H1 (cell line): ENCODE results near the gene TRIM38. TPM values are rescaled to one million over a fixed set of nuclear protein-coding genes. Genes with fewer than 3 reads are reported as not detected.

ENCODE experiments used
- CHD2 ChIP-seq: IDR thresholded peaks from 2 replicates; pipeline ENCODE4 v1.6.1; 2012; ENCODE audit warnings: low read length, improper control_type of control experiment
- CHD7 ChIP-seq: fragments of 300-600 bp; sonication (generic); IDR thresholded peaks from 2 replicates; pipeline ENCODE4 v1.7.1; 2012; ENCODE audit warnings: low read length, moderate library complexity, mild to moderate bottlenecking, inconsistent platforms; ENCODE audit not compliant: insufficient replicate concordance
- E2F6 ChIP-seq: IDR thresholded peaks from 2 replicates; pipeline ENCODE4 v1.6.1; 2012; ENCODE audit warnings: inconsistent platforms
- JUND ChIP-seq: IDR thresholded peaks from 2 replicates; pipeline ENCODE4 v1.6.1; 2011; ENCODE audit warnings: mild to moderate bottlenecking, improper control_type of control experiment, low read length
- KDM1A ChIP-seq: fragments of 200-600, 300-600 bp; sonication (generic); IDR thresholded peaks from 2 replicates; pipeline ENCODE4 v1.7.1; 2016; ENCODE audit warnings: mild to moderate bottlenecking, low read length, borderline replicate concordance
- KDM4A ChIP-seq: IDR thresholded peaks from one replicate; pipeline ENCODE4 v1.7.1; 2012; ENCODE audit warnings: low read depth, mild to moderate bottlenecking, moderate library complexity, low read length, inconsistent platforms; ENCODE audit not compliant: severe bottlenecking
- MAFK ChIP-seq: IDR thresholded peaks from 2 replicates; pipeline ENCODE4 v1.6.1; 2012; ENCODE audit warnings: low read depth, mild to moderate bottlenecking, improper control_type of control experiment, low read length
- PHF8 ChIP-seq: fragments of 200-600 bp; sonication (generic); conservative IDR thresholded peaks from 2 replicates; pipeline ENCODE4 v1.7.1; 2012; ENCODE audit warnings: low read depth, mild to moderate bottlenecking, inconsistent platforms, low read length, moderate library complexity
- SP2 ChIP-seq: IDR thresholded peaks from 2 replicates; pipeline ENCODE4 v1.6.1; 2012; ENCODE audit warnings: mild to moderate bottlenecking, low read length, inconsistent platforms
- polyA plus RNA-seq, 7 experiments: library from polyadenylated mRNA; depleted of rRNA in 3 of 7; stranded (reverse) in 5 of 7; unstranded in 2 of 7; fragments of >200 nt in 5 of 7; fragments of 200-250 nt in 2 of 7; gene quantifications; 1 replicate in 5 of 7; 2 replicates in 1 of 7; 4 replicates in 1 of 7; pipeline versions ENCODE4 v1.2.1 to v1.2.3, GENCODE V29; 2011 to 2013; ENCODE audit warnings: missing spikeins in 2 of 7, mixed read lengths in 2 of 7
- total RNA-seq: library from RNA; stranded (reverse); fragmentation: NEBNext Ultra II Directional; extraction: Animal tissue kit (Norgen Biotek cat#: 25700); gene quantifications from 2 replicates; pipeline ENCODE4 v1.2.1, GENCODE V29; 2021

Gene TRIM38
- total and polyA plus RNA-seq, 2 of the 8 experiments (the other 6 are each of a cell fraction or from before 2014, with no cell fraction given): 0.43 to 0.56 TPM

- TF ChIP-seq CHD7: peak; percentile 14
- TF ChIP-seq JUND: no peak
- TF ChIP-seq PHF8: peak; percentile 71
- TF ChIP-seq CHD2: 0 out of 2 replicates have a peak, but pooled peaks have one; percentile 8
- no peak for TF ChIP-seq SP2
- TF ChIP-seq KDM4A: peak; percentile 34
- no peak for TF ChIP-seq KDM1A
- no peak for TF ChIP-seq MAFK
- TF ChIP-seq E2F6: peak; percentile 76
Measured at GRCh38 chr6:26021350-26022131, 58.9 kb downstream of the TRIM38 start (continued).
